SK-N-SH (cell line): ENCODE data around the gene DVL2. TPM values are rescaled to one million over a fixed set of nuclear protein-coding genes. Genes with fewer than 3 reads are reported as not detected.
A peak's percentile ranks its signal among the peaks of the same experiment; 100 is the strongest.

ENCODE experiments used
- CTCF ChIA-PET: fragments of 300-600, 350-600 bp; formaldehyde crosslinking; extraction: SDS; loops from one replicate; lab custom pipeline; 2021; lab: Yijun Ruan, JAX
- POLR2A ChIA-PET: fragments of 350-600 bp; sonication (Branson Sonifier 250); formaldehyde crosslinking; extraction: SDS; loops from one replicate; lab custom pipeline; 2020; ENCODE audit warnings: antibody characterized with exemption, inconsistent platforms; lab: Yijun Ruan, JAX
- DNase-seq: peaks from one replicate; pipeline ENCODE4 v3.0.0; 2012
- H2AFZ ChIP-seq: fragments of 200-600 bp; sonication (generic); 2 replicates; pipeline ENCODE4 v1.8.1; 2016; ENCODE audit warnings: antibody characterized with exemption, mild to moderate bottlenecking, low read depth
- H3F3A ChIP-seq: fragments of 200-600 bp; sonication (generic); replicated peaks from 2 replicates; pipeline ENCODE3; 2016; ENCODE audit warnings: antibody characterized with exemption, mild to moderate bottlenecking; ENCODE audit not compliant: insufficient read depth
- H3K27ac ChIP-seq, 2 experiments: fragments of 200-500 bp in 1 of 2; fragments of 200-600 bp in 1 of 2; sonication (Bioruptor generic) in 1 of 2; sonication (generic), shearing (Covaris generic) in 1 of 2; 2 replicates each; pipeline versions ENCODE4 v1.5.1 to v1.6.1; 2014 to 2016; ENCODE audit warnings: low read depth in 2 of 2, inconsistent platforms in 1 of 2, low read length in 1 of 2, mild to moderate bottlenecking in 1 of 2, mixed read lengths in 1 of 2
- H3K27me3 ChIP-seq: fragments of 200-600 bp; sonication (generic), shearing (Covaris generic); 2 replicates; pipeline ENCODE4 v1.6.1; 2016; ENCODE audit warnings: mixed run types; ENCODE audit not compliant: insufficient read depth
- H3K36me3 ChIP-seq, 2 experiments: fragments of 200-500 bp in 1 of 2; fragments of 200-600 bp in 1 of 2; sonication (Bioruptor generic) in 1 of 2; sonication (generic) in 1 of 2; replicated peaks in 1 of 2; 2 replicates each; pipeline versions ENCODE3 to v1.5.1; 2014 to 2016; ENCODE audit warnings: low read length in 1 of 2, mild to moderate bottlenecking in 1 of 2; ENCODE audit not compliant: insufficient read depth in 2 of 2, control insufficient read depth in 1 of 2
- H3K4me1 ChIP-seq, 2 experiments: fragments of 200-500 bp in 1 of 2; fragments of 200-600 bp in 1 of 2; sonication (Bioruptor generic) in 1 of 2; sonication (generic), shearing (Covaris generic) in 1 of 2; 2 replicates each; pipeline versions ENCODE4 v1.5.1 to v1.6.1; 2014 to 2016; ENCODE audit warnings: low read depth in 1 of 2, low read length in 1 of 2, mixed run types in 1 of 2; ENCODE audit not compliant: insufficient read depth in 2 of 2, control insufficient read depth in 1 of 2
- H3K4me2 ChIP-seq: fragments of 200-600 bp; sonication (generic), shearing (Covaris generic); 2 replicates; pipeline ENCODE4 v1.6.1; 2017; ENCODE audit warnings: mixed run types
- H3K4me3 ChIP-seq, 2 experiments: fragments of 200-500 bp in 1 of 2; fragments of 200-600 bp in 1 of 2; sonication (Bioruptor generic) in 1 of 2; sonication (generic), shearing (Covaris generic) in 1 of 2; 2 replicates each; pipeline versions ENCODE4 v1.5.1 to v1.8.1; 2014 to 2016; ENCODE audit warnings: low read depth in 2 of 2, inconsistent platforms in 1 of 2, low read length in 1 of 2, mild to moderate bottlenecking in 1 of 2, mixed read lengths in 1 of 2, moderate library complexity in 1 of 2
- H3K79me2 ChIP-seq: fragments of 200-600 bp; sonication (generic); 2 replicates; pipeline ENCODE4 v1.8.1; 2017; ENCODE audit warnings: mild to moderate bottlenecking; ENCODE audit not compliant: insufficient read depth
- H3K9ac ChIP-seq: fragments of 200-600 bp; sonication (generic); 2 replicates; pipeline ENCODE4 v1.6.1; 2017; ENCODE audit warnings: mixed run types
- H3K9me2 ChIP-seq: fragments of 200-600 bp; sonication (generic); 2 replicates; pipeline ENCODE4 v1.6.1; 2017; ENCODE audit warnings: mixed run types
- H3K9me3 ChIP-seq: fragments of 200-600 bp; sonication (generic); 2 replicates; pipeline ENCODE4 v1.6.1; 2017; ENCODE audit warnings: mixed run types, mild to moderate bottlenecking, moderate library complexity
- H4K20me1 ChIP-seq: fragments of 200-600 bp; sonication (generic); 2 replicates; pipeline ENCODE4 v1.6.1; 2017; ENCODE audit warnings: mild to moderate bottlenecking, mixed run types; ENCODE audit not compliant: insufficient read depth
- ELF1 ChIP-seq: IDR thresholded peaks from 2 replicates; pipeline ENCODE4 v1.4.0; 2012
- EP300 ChIP-seq, 2 experiments: IDR thresholded peaks; 2 replicates each; pipeline versions ENCODE4 v1.4.0 to v1.6.1; 2012; ENCODE audit warnings: borderline replicate concordance in 1 of 2, low read depth in 1 of 2, low read length in 1 of 2
- GATA2 ChIP-seq: sonication (generic); formaldehyde crosslinking; IDR thresholded peaks from 2 replicates; pipeline ENCODE4 v1.5.0; 2020; ENCODE audit warnings: mild to moderate bottlenecking, missing genetic modification reagents
- MEF2A ChIP-seq: IDR thresholded peaks from 2 replicates; pipeline ENCODE4 v1.4.0; 2012; ENCODE audit warnings: low read depth, borderline replicate concordance
- MXI1 ChIP-seq: IDR thresholded peaks from 2 replicates; pipeline ENCODE4 v1.6.1; 2012; ENCODE audit warnings: mild to moderate bottlenecking, low read depth, low read length, improper control_type of control experiment
- NFIC ChIP-seq: IDR thresholded peaks from 2 replicates; pipeline ENCODE4 v1.4.0; 2012; ENCODE audit warnings: borderline replicate concordance
- NRF1 ChIP-seq: IDR thresholded peaks from 2 replicates; pipeline ENCODE4 v1.6.1; 2012; ENCODE audit warnings: low read depth, mild to moderate bottlenecking, low read length
- POLR2AphosphoS5 ChIP-seq: IDR thresholded peaks from 2 replicates; pipeline ENCODE4 v1.6.1; 2012; ENCODE audit warnings: low read depth, low read length
- RAD21 ChIP-seq: IDR thresholded peaks from 2 replicates; pipeline ENCODE4 v1.6.1; 2012; ENCODE audit warnings: mild to moderate bottlenecking, low read length
- RXRA ChIP-seq: IDR thresholded peaks from 2 replicates; pipeline ENCODE4 v1.4.0; 2012; ENCODE audit warnings: low read depth, mild to moderate bottlenecking, borderline replicate concordance
- SMC3 ChIP-seq: IDR thresholded peaks from 2 replicates; pipeline ENCODE4 v1.6.1; 2012; ENCODE audit warnings: low read depth, low read length, improper control_type of control experiment
- WGBS: methylation state at CpG from one replicate; pipeline ENCODE4 v1.1.6; 2017; ENCODE audit warnings: low lambda C conversion rate; 5-methylcytosine and 5-hydroxymethylcytosine counted together
- polyA plus RNA-seq, 3 experiments: library from polyadenylated mRNA; depleted of rRNA; stranded (reverse); fragments of >200 nt; gene quantifications; 2 replicates each; pipeline ENCODE4 v1.2.3, GENCODE V29; 2012
- TF ChIP-seq, protein P1 (sequence below): IDR thresholded peaks from 2 replicates; pipeline ENCODE4 v1.4.0; 2012; ENCODE audit warnings: low read depth
- TF ChIP-seq, protein P2 (sequence below): fragments of 150-350 bp; IDR thresholded peaks from 2 replicates; pipeline ENCODE4 v1.6.1; 2016; ENCODE audit warnings: mild to moderate bottlenecking, low read depth, low read length
- TF ChIP-seq, protein P3 (sequence below): fragments of 150-350 bp; IDR thresholded peaks from 2 replicates; pipeline ENCODE4 v1.6.1; 2017; ENCODE audit warnings: antibody characterized with exemption, low read length, low read depth, borderline replicate concordance
- TF ChIP-seq, protein P4 (sequence below): fragments of 200-600 bp; sonication (generic); IDR thresholded peaks from 2 replicates; pipeline ENCODE4 v1.6.1; 2017; ENCODE audit warnings: antibody characterized with exemption, mild to moderate bottlenecking, moderate library complexity

The DVL2 gene
- polyA plus RNA-seq, 1 of the 3 experiments (the other 2 are of a cell fraction) = 8.3 TPM

DNA sequence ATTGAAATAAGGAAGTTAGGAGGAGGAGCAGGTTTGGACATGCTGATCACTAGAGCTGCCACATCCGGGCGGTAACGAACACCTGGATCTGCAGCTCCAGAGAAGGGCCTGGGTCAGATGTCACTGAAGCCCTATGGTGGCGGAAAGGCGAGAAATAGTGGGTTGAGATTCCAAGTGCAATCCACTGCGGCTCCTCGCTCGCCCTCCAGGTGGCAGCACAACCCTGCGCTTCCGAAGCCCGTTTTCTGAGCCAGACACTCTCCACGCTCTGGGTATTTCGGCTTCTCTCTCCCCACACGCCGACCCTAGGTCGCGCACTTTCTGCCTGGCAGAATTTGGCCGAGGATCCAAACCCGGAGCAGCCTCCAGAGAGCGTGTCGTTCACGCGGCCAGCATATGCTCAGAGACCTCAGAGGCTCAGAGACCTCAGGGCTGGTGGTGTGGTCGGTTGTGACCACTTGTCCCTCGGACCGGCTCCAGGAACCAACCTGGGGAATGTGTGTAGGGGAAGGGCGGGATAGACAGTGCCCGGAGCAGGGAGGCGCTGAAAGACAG, 46.3 kb upstream of the DVL2 start:
- peak overlapping the region in 1 of 2 experiments; percentile 52; a peak in 1 of 4 replicates for H3K27ac ChIP-seq
- H3K9ac ChIP-seq = peak overlapping the region; percentile 44; the same call in 1 of the 2 replicates
- no peaks in the 10 kb centered on the region for H3K36me3 ChIP-seq
- H3K79me2 ChIP-seq = no peaks in the 10 kb centered on the region
- H3K4me2 ChIP-seq = peak overlapping the region; percentile 95
- H3K9me2 ChIP-seq = no peaks in the 10 kb centered on the region
- H3K9me3 ChIP-seq = no peaks in the 10 kb centered on the region
- TF ChIP-seq, protein P1, sequence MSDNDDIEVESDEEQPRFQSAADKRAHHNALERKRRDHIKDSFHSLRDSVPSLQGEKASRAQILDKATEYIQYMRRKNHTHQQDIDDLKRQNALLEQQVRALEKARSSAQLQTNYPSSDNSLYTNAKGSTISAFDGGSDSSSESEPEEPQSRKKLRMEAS = peak; percentile 68; the same call in 1 of the 2 replicates
- TF ChIP-seq MXI1 (peak; percentile 84), SMC3 (peak; percentile 91), GATA2 (no peak), MEF2A (no peak), ELF1 (no peak), RXRA (no peak), POLR2AphosphoS5 (no peak), NFIC (no peak), RAD21 (peak; percentile 93), EP300 (IDR thresholded peaks at IDR 0.05; ENCODE audit: borderline replicate concordance in 1 of 2, low read depth in 1 of 2, low read length in 1 of 2) (no peak), NRF1 (0 out of 2 replicates have a peak, but pooled peaks have one; percentile 27)
- TF ChIP-seq, protein P2, sequence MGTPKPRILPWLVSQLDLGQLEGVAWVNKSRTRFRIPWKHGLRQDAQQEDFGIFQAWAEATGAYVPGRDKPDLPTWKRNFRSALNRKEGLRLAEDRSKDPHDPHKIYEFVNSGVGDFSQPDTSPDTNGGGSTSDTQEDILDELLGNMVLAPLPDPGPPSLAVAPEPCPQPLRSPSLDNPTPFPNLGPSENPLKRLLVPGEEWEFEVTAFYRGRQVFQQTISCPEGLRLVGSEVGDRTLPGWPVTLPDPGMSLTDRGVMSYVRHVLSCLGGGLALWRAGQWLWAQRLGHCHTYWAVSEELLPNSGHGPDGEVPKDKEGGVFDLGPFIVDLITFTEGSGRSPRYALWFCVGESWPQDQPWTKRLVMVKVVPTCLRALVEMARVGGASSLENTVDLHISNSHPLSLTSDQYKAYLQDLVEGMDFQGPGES = no peak
- TF ChIP-seq, protein P3, sequence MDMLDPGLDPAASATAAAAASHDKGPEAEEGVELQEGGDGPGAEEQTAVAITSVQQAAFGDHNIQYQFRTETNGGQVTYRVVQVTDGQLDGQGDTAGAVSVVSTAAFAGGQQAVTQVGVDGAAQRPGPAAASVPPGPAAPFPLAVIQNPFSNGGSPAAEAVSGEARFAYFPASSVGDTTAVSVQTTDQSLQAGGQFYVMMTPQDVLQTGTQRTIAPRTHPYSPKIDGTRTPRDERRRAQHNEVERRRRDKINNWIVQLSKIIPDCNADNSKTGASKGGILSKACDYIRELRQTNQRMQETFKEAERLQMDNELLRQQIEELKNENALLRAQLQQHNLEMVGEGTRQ = no peak
- TF ChIP-seq, protein P4, sequence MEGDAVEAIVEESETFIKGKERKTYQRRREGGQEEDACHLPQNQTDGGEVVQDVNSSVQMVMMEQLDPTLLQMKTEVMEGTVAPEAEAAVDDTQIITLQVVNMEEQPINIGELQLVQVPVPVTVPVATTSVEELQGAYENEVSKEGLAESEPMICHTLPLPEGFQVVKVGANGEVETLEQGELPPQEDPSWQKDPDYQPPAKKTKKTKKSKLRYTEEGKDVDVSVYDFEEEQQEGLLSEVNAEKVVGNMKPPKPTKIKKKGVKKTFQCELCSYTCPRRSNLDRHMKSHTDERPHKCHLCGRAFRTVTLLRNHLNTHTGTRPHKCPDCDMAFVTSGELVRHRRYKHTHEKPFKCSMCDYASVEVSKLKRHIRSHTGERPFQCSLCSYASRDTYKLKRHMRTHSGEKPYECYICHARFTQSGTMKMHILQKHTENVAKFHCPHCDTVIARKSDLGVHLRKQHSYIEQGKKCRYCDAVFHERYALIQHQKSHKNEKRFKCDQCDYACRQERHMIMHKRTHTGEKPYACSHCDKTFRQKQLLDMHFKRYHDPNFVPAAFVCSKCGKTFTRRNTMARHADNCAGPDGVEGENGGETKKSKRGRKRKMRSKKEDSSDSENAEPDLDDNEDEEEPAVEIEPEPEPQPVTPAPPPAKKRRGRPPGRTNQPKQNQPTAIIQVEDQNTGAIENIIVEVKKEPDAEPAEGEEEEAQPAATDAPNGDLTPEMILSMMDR = peak; percentile 72
- TF ChIP-seq, all 33 proteins: peak for 6
- no peaks in the 10 kb centered on the region for H4K20me1 ChIP-seq
- DNase-seq = peak; percentile 84
- ChIA-PET POLR2A (interaction anchor here (1.2 kb wide), 1 partner anchor 16 kb away, joined by 5 read pairs; no protein-coding TSS in a partner anchor), CTCF (interaction anchor here (0.6 to 8.8 kb wide), 18 partner anchors 9 to 103 kb away, joined by 3 to 169 read pairs (median 4); partner anchors contain the start of gene PHF23)
- H3K27me3 ChIP-seq = no peaks in the 10 kb centered on the region
- H3K4me3 ChIP-seq = peak overlapping the region; percentile 50 to 64
- 12% methylated on average over 26 of the region's 29 CpGs for WGBS
- H3K4me1 ChIP-seq = peaks cover 6 to 18% of the 10 kb centered on the region in 2 experiments; a peak in 2 of 4 replicates
- peaks cover 15% of the 10 kb centered on the region for H3F3A ChIP-seq
- peak overlapping the region; percentile 89; the same call in 1 of the 2 replicates for H2AFZ ChIP-seq
